Mononuclear cell (primary cell): ENCODE measurements around the gene ACOX1. TPM values are rescaled to one million over a fixed set of nuclear protein-coding genes. Genes with fewer than 3 reads are reported as not detected.

Source experiments
- H3K27me3 ChIP-seq: 2 replicates; pipeline ENCODE4 v1.6.0; 2011; ENCODE audit warnings: low read length, control low read depth; ENCODE audit not compliant: insufficient read depth
- H3K4me1 ChIP-seq: 2 replicates; pipeline ENCODE4 v1.5.1; 2011; ENCODE audit warnings: mild to moderate bottlenecking, low read length, control low read depth; ENCODE audit not compliant: insufficient read depth
- H3K4me3 ChIP-seq: 2 replicates; pipeline ENCODE4 v1.5.1; 2011; ENCODE audit warnings: mild to moderate bottlenecking, low read length, moderate library complexity
- H3K9me3 ChIP-seq: 2 replicates; pipeline ENCODE4 v1.5.1; 2011; ENCODE audit warnings: low read depth, mild to moderate bottlenecking, control low read depth, low read length
- total RNA-seq: library from RNA; depleted of rRNA; stranded (reverse); fragments of >200 nt; gene quantifications from one replicate; pipeline ENCODE4 v1.2.3, GENCODE V29; 2012

The ACOX1 gene
- total RNA-seq, 1 donor: 18.5 TPM

DNA sequence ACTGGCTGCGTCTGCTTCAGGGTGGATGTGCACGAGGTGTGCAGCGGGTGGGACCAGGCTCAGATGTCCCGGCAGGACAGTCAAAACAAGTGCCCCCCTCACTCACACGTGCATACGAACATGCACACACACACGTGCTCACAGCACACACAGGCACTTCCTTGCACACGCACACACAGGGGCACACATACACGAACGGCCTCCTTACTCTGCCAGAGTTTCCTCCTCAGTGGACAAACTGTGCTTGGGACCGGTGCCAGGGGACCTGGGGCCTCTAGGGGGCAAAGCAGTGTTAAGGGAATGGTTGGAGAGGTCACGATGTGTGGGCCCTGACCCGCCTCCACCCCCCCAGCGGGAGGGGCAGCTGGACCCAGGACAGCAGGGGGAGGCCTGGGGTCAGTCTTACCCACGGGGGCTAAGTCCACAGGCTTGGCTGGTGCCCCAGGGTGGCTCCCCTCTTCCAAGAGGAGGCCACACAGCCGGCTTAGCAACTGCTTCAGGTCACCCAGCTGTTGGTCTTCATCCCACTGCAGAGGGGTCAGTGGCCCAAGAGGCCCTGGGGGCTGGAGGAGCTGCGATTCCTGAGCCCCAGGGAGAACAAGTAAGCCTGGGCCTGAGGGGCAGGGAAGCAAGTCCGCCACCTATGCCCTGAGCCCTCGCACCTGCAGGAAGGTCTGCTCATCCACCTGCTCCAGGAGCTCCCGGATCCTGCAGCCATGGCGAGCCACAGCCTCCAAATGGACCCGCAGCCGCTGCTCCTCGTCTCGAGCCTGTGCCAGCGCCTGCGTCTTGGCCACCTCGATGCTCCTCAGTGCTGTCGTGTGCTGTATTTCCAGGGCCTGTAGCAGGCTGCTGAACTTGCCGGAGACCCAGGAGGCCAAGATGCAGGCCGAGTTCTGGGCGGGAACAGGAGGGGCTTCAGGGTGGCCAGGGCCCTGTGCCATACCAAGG is 87.1 kb downstream of the ACOX1 start:
- no peak overlapping the region for H3K4me3 ChIP-seq

More for the DNA sequence above, 87.1 kb downstream of the ACOX1 start:
- Histone ChIP-seq H3K9me3 (no peaks in the 10 kb centered on the region), H3K4me1 (peaks cover 14% of the 10 kb centered on the region), H3K27me3 (no peaks in the 10 kb centered on the region)

Other genes with a start within 250 kb of the ACOX1 start
- gene GALK1, start 214.0 kb downstream of the ACOX1 start, total RNA-seq: 8.8 TPM
- gene UNK, start 194.4 kb downstream of the ACOX1 start, total RNA-seq: 32.8 TPM
- 42.9 TPM for gene UNC13D, start 134.8 kb downstream of the ACOX1 start, total RNA-seq
- gene WBP2, start 123.8 kb downstream of the ACOX1 start, total RNA-seq: 30.5 TPM
- gene TRIM47, start 100.6 kb downstream of the ACOX1 start, total RNA-seq: 0.63 TPM
- gene TRIM65, start 82.2 kb downstream of the ACOX1 start, total RNA-seq: 5.8 TPM
- 45.4 TPM for gene MRPL38, start 74.3 kb downstream of the ACOX1 start, total RNA-seq
- 11.2 TPM for gene FBF1, start 38.1 kb downstream of the ACOX1 start, total RNA-seq
- gene TEN1, start 74 bp upstream of the ACOX1 start, total RNA-seq: 18.9 TPM
- 1.8 TPM for gene CDK3, start 21.7 kb upstream of the ACOX1 start, total RNA-seq
- gene EVPL, start 48.1 kb upstream of the ACOX1 start, total RNA-seq: under 0.01 TPM
- 34.7 TPM for gene SRP68, start 93.4 kb upstream of the ACOX1 start, total RNA-seq
- gene GALR2, start 95.6 kb upstream of the ACOX1 start, total RNA-seq: 0.63 TPM
- gene ZACN, start 100.0 kb upstream of the ACOX1 start, total RNA-seq: 0.21 TPM
- 49.2 TPM for gene EXOC7, start 124.6 kb upstream of the ACOX1 start, total RNA-seq
- gene FOXJ1, start 162.1 kb upstream of the ACOX1 start, total RNA-seq: 1.3 TPM